Kidney epithelial cell (primary cell): Measurements from ENCODE around the gene TMEM187. TPM values are rescaled to one million over a fixed set of nuclear protein-coding genes. Genes with fewer than 3 reads are reported as not detected.

Experiments used
- DNase-seq: peaks from one replicate; pipeline ENCODE4 v3.0.0-alpha.2; 2010; ENCODE audit warnings: low read depth
- H3K27me3 ChIP-seq: 2 replicates; pipeline ENCODE4 v1.6.0; 2011; ENCODE audit warnings: low read length; ENCODE audit not compliant: control insufficient read depth, insufficient read depth
- H3K36me3 ChIP-seq: 2 replicates; pipeline ENCODE4 v1.5.1; 2011; ENCODE audit warnings: low read length; ENCODE audit not compliant: control insufficient read depth, insufficient read depth
- H3K4me3 ChIP-seq: 2 replicates; pipeline ENCODE4 v1.5.1; 2011; ENCODE audit warnings: low read depth, mild to moderate bottlenecking, control low read depth, low read length
- CTCF ChIP-seq: IDR thresholded peaks from 2 replicates; pipeline ENCODE4 v1.5.1; 2011; ENCODE audit warnings: mild to moderate bottlenecking, moderate library complexity, low read length, control low read depth, inconsistent platforms; ENCODE audit not compliant: insufficient read depth, poor library complexity, severe bottlenecking
- total RNA-seq: library from RNA; depleted of rRNA; stranded (reverse); fragments of >200 nt; gene quantifications from 2 replicates; pipeline ENCODE4 v1.2.3, GENCODE V29; 2015

Gene TMEM187
- total RNA-seq, 1 donor from 2014 or later, result 6.7 TPM

- no peaks in the 10 kb centered on the region for H3K27me3 ChIP-seq
Measured at GRCh38 chrX:154024271-154024670, 51.7 kb downstream of the TMEM187 start.

GRCh38 chrX:154025230-154025629, 52.7 kb downstream of the TMEM187 start:
- no peak for TF ChIP-seq CTCF
- DNase-seq, result no peak
- no peak overlapping the region for H3K4me3 ChIP-seq
- H3K27me3 ChIP-seq, result no peaks in the 10 kb centered on the region
- no peaks in the 10 kb centered on the region for H3K36me3 ChIP-seq

More at GRCh38 chrX:154024271-154024670, 51.7 kb downstream of the TMEM187 start:
- H3K36me3 ChIP-seq, result no peaks in the 10 kb centered on the region
- DNase-seq, result no peak
- H3K4me3 ChIP-seq, result no peak overlapping the region
- no peak for TF ChIP-seq CTCF

- Histone ChIP-seq H3K27me3 (no peaks in the 10 kb centered on the region), H3K36me3 (no peaks in the 10 kb centered on the region), H3K4me3 (no peak overlapping the region)
- TF ChIP-seq CTCF, result no peak
- DNase-seq, result no peak
Measured at GRCh38 chrX:154026136-154027021, 53.8 kb downstream of the TMEM187 start.

GRCh38 chrX:154027022-154027402, 54.5 kb downstream of the TMEM187 start:
- no peak for DNase-seq
- no peak for TF ChIP-seq CTCF

DNA sequence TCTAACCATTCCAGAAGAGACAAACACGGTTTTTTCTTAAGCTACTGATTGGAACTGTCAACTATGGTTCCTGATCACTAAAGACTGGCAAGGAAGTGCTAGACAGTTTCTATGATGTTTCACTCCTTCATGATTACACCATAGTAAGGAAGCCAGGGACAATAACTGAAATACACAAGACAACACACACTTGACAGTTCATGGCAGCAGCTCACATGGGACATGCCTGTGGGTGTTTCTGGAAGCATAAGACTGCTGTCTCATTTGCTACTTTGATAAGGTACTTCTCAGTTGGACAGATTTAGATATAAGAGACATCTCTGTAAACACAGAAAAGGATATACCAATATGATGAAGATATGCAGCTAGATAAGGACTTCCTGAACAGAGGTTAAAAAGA, 55.4 kb downstream of the TMEM187 start:
- DNase-seq, result no peak
- no peak overlapping the region for H3K4me3 ChIP-seq
- no peak for TF ChIP-seq CTCF
- H3K27me3 ChIP-seq, result no peaks in the 10 kb centered on the region
- no peaks in the 10 kb centered on the region for H3K36me3 ChIP-seq

More at GRCh38 chrX:154027022-154027402, 54.5 kb downstream of the TMEM187 start:
- no peak overlapping the region for H3K4me3 ChIP-seq
- no peaks in the 10 kb centered on the region for H3K36me3 ChIP-seq
- no peaks in the 10 kb centered on the region for H3K27me3 ChIP-seq
